GM10266 (cell line): ENCODE data around the gene ARID1B.

Experiments used
- DNase-seq: peaks from one replicate; pipeline ENCODE4 v3.0.0; 2012; ENCODE audit errors: extremely low spot score
- TF ChIP-seq, protein P1 (sequence below): IDR thresholded peaks from 2 replicates; pipeline ENCODE4 v1.5.1; 2012; ENCODE audit warnings: mild to moderate bottlenecking, low read depth; ENCODE audit not compliant: control insufficient read depth, insufficient read depth; ENCODE audit errors: missing control alignments

ARID1B gene

GRCh38 chr6:156864557-156864956, 87.4 kb downstream of the ARID1B start:
- TF ChIP-seq, protein P1, sequence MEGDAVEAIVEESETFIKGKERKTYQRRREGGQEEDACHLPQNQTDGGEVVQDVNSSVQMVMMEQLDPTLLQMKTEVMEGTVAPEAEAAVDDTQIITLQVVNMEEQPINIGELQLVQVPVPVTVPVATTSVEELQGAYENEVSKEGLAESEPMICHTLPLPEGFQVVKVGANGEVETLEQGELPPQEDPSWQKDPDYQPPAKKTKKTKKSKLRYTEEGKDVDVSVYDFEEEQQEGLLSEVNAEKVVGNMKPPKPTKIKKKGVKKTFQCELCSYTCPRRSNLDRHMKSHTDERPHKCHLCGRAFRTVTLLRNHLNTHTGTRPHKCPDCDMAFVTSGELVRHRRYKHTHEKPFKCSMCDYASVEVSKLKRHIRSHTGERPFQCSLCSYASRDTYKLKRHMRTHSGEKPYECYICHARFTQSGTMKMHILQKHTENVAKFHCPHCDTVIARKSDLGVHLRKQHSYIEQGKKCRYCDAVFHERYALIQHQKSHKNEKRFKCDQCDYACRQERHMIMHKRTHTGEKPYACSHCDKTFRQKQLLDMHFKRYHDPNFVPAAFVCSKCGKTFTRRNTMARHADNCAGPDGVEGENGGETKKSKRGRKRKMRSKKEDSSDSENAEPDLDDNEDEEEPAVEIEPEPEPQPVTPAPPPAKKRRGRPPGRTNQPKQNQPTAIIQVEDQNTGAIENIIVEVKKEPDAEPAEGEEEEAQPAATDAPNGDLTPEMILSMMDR, result no peak
- DNase-seq, result no peak

GRCh38 chr6:156865019-156865629, 87.9 kb downstream of the ARID1B start:
- TF ChIP-seq, protein P1, result no peak

DNA sequence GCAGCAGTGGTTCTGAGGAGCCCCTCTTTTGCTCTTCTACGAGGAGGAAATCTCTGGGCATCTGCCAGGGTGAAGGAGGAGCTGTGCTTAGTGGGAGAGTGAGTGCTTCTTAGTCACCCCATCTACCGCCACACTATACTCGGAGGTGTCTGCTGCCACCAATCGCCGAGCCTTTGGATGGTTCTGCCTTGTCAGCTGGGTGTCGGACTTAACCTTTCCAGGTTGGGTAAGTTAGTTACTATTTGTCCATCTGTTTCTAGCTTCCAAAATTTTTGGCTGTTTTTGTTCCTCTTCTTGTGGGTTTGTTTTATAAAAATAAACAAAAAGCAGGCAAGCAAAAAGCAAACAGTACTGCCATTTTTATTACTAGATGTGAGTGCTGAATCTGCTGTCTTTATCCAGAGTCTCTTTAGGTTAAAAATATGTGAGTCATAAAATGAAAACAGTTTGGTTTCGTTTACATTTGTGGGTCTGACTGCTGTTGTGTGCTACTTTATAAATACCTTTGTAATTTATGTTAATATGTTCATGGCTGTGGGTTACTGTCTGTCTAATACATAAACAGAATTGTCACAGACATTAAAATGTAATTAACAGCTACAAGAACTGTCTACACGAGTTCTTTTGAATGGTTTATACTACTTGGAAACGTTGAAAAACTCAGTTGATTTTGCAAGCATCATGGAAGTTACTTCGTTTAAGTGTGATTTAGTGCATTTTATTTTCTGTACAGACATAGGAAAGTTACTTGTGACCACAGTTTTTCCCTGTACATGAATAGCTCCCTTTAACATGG, 89.2 kb downstream of the ARID1B start:
- TF ChIP-seq, protein P1, result no peak
- DNase-seq, result peak; percentile 37

More at GRCh38 chr6:156865019-156865629, 87.9 kb downstream of the ARID1B start:
- no peak for DNase-seq

DNA sequence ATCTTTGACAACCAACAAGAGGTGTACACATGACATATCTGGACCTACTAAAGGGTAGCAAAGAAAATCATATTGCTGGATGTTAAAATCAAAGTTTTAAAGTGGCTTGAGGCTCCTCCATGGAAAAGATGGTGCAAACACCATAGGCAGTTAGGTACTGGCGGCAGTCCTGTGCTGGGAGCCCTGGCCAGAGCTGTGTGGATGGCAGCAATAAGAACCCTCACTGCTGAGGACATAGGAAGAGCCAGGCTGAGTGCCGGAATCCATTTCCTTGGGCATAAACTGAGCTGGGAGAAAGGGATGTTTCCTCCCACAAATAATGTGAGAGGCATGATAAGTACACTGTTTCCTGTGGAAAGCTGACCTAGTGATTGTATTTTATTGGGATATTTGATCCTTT, 89.9 kb downstream of the ARID1B start:
- DNase-seq, result no peak
- TF ChIP-seq, protein P1, result no peak

DNA sequence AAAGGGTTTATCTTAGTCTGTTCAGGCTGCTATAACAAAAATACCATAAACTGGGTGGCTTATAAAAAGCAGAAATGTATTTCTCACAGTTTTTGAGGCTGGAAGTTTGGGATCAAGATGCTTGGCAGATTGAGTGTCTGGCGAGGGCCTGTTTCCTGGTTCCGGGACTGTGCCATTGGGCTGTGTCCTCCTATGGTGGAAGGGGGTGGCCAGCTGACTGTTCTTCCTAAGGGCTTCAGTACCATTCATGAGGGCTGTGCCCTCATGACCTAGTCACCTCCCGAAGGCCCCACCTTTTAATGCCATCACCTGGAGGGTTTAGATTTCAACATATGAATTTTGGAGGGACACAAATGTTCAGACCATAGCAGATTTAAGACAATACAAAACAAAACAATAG, 91.2 kb downstream of the ARID1B start:
- DNase-seq, result no peak
- TF ChIP-seq, protein P1, result no peak

- TF ChIP-seq, protein P1, result no peak
- no peak for DNase-seq
These were observed 92.8 kb downstream of the ARID1B start for GRCh38 chr6:156869980-156870398.
